ENCODE measurements around the gene DDX54. TPM values are rescaled to one million over a fixed set of nuclear protein-coding genes. Genes with fewer than 3 reads are reported as not detected.

The DDX54 gene
- total RNA-seq, 1 experiment from 2014 or later = 83.0 TPM

GRCh38 chr12:113155060-113155459 is 30.2 kb downstream of the DDX54 start:
- H4K91ac ChIP-seq (ENCODE audit: insufficient read length, low read depth, low read length) = no peak overlapping the region
- H3T11ph ChIP-seq (ENCODE audit: low read length) = no peak overlapping the region
- H2AFZ ChIP-seq (ENCODE audit: low read length) = no peak overlapping the region
- no peak overlapping the region for H3K4ac ChIP-seq (ENCODE audit: low read depth, low read length)
- no peak overlapping the region for H3K27ac ChIP-seq (ENCODE audit: insufficient read length, low read depth, low read length)
- H2BK120ac ChIP-seq (ENCODE audit: low read depth, low read length, poor library complexity, severe bottlenecking) = no peak overlapping the region
- H3K9ac ChIP-seq (ENCODE audit: extremely low read depth, insufficient read length, low read length) = no peak overlapping the region
- DNase-seq = no peak
- no peak overlapping the region for H3K23ac ChIP-seq (ENCODE audit: insufficient read length, low read depth, low read length)
- H3K79me2 ChIP-seq (ENCODE audit: insufficient read depth, low read length) = no peaks in the 10 kb centered on the region
- H3K27me3 Mint-ChIP-seq (ENCODE audit: low read depth) = peaks cover 65% of the 10 kb centered on the region
- peak overlapping the region in 1 of 2 experiments; percentile 46; a peak in 1 of 5 replicates for H3K4me3 Mint-ChIP-seq
- no CpG with 5 or more reads among the region's 12 CpGs for WGBS (ENCODE audit: extremely low coverage, insufficient read length, low lambda C conversion rate)
- no peak overlapping the region for H2AK5ac ChIP-seq (ENCODE audit: insufficient read length, low read length)
- no peaks in the 10 kb centered on the region for H3K9me3 ChIP-seq (ENCODE audit: control insufficient read depth, low read depth, low read length)
- H3K36me3 Mint-ChIP-seq (ENCODE audit: insufficient read depth in 1 of 3, low read depth in 3 of 3) = peaks cover 9 to 35% (median 27%) of the 10 kb centered on the region in 3 experiments; a peak in 6 of 7 replicates
- peaks cover 14% of the 10 kb centered on the region; the same call in 1 of the 2 replicates for H3K27me3 ChIP-seq (ENCODE audit: insufficient read depth, low read length)
- no peaks in the 10 kb centered on the region for H3K79me1 ChIP-seq (ENCODE audit: insufficient read depth, low read depth, low read length, poor library complexity, severe bottlenecking)
- H2BK20ac ChIP-seq (ENCODE audit: low read depth, low read length, poor library complexity, severe bottlenecking) = no peak overlapping the region
- peaks cover 6 to 18% of the 10 kb centered on the region in 2 experiments for H3K4me1 Mint-ChIP-seq
- H3K9me3 Mint-ChIP-seq = no peaks in the 10 kb centered on the region; a peak in 2 of 5 replicates
- H3K23me2 ChIP-seq (ENCODE audit: insufficient read length, low read depth, low read length, poor library complexity, severe bottlenecking) = peaks cover 8% of the 10 kb centered on the region
- H3K4me2 ChIP-seq (ENCODE audit: insufficient read depth, insufficient read length, low read length) = peak overlapping the region; percentile 39
- no peak overlapping the region for H2BK15ac ChIP-seq (ENCODE audit: low read depth, low read length)
- peaks cover 3% of the 10 kb centered on the region; the same call in 1 of the 2 replicates for H3K4me1 ChIP-seq (ENCODE audit: insufficient read depth, low read length)
- no peak overlapping the region for H2BK12ac ChIP-seq (ENCODE audit: insufficient read length, low read depth, low read length)
- H3K56ac ChIP-seq (ENCODE audit: insufficient read length, low read depth, low read length) = no peak overlapping the region
- no peak overlapping the region for H3K18ac ChIP-seq (ENCODE audit: insufficient read length, low read depth, low read length)
- no peak overlapping the region for H3K27ac Mint-ChIP-seq
- H4K8ac ChIP-seq (replicated peaks; ENCODE audit: insufficient read length, low read depth, low read length) = no peak overlapping the region
- no peaks in the 10 kb centered on the region for H4K20me1 ChIP-seq (ENCODE audit: control insufficient read depth, insufficient read depth, insufficient read length)
- no peak overlapping the region for H2BK5ac ChIP-seq (ENCODE audit: insufficient read length, low read length)
- no peak overlapping the region; the same call in 1 of the 2 replicates for H3K14ac ChIP-seq (ENCODE audit: insufficient read depth, low read length)
- no peak overlapping the region for H4K5ac ChIP-seq (ENCODE audit: insufficient read length, low read depth, low read length)
- no peak for TF ChIP-seq CTCF (conservative IDR thresholded peaks at IDR 0.05)
